OCI-LY7 (cell line): ENCODE results near the gene TSPAN10.

Experiments
- CTCF ChIP-seq: fragments of 200-600 bp; sonication (generic); conservative IDR thresholded peaks from 2 replicates; pipeline ENCODE4 v1.5.1; 2014; ENCODE audit warnings: mild to moderate bottlenecking, antibody characterized with exemption, low read length, moderate library complexity, mixed read lengths
- EZH2phosphoT487 ChIP-seq: fragments of 200-600 bp; sonication (generic); IDR thresholded peaks from 2 replicates; pipeline ENCODE4 v1.6.1; 2018; ENCODE audit warnings: low read depth, borderline replicate concordance, mild to moderate bottlenecking, mixed run types, antibody characterized with exemption, low read length, moderate library complexity, mixed read lengths

- TF ChIP-seq CTCF (no peak), EZH2phosphoT487 (no peak)
These were observed 53.6 kb downstream of the TSPAN10 start for GRCh38 chr17:81690549-81690948.
